H1 (cell line): ENCODE data around the gene HTRA1. TPM values are rescaled to one million over a fixed set of nuclear protein-coding genes. Genes with fewer than 3 reads are reported as not detected.

Experiments used
- CHD2 ChIP-seq: IDR thresholded peaks from 2 replicates; pipeline ENCODE4 v1.6.1; 2012; ENCODE audit warnings: low read length, improper control_type of control experiment
- CHD7 ChIP-seq: fragments of 300-600 bp; sonication (generic); IDR thresholded peaks from 2 replicates; pipeline ENCODE4 v1.7.1; 2012; ENCODE audit warnings: low read length, moderate library complexity, mild to moderate bottlenecking, inconsistent platforms; ENCODE audit not compliant: insufficient replicate concordance
- CTBP2 ChIP-seq: IDR thresholded peaks from 2 replicates; pipeline ENCODE4 v1.7.0; 2011; ENCODE audit warnings: borderline replicate concordance, mild to moderate bottlenecking, moderate library complexity, mixed read lengths, low read length; ENCODE audit not compliant: insufficient read depth, insufficient read length
- E2F6 ChIP-seq: IDR thresholded peaks from 2 replicates; pipeline ENCODE4 v1.6.1; 2012; ENCODE audit warnings: inconsistent platforms
- MAFK ChIP-seq: IDR thresholded peaks from 2 replicates; pipeline ENCODE4 v1.6.1; 2012; ENCODE audit warnings: low read depth, mild to moderate bottlenecking, improper control_type of control experiment, low read length
- PHF8 ChIP-seq: fragments of 200-600 bp; sonication (generic); conservative IDR thresholded peaks from 2 replicates; pipeline ENCODE4 v1.7.1; 2012; ENCODE audit warnings: low read depth, mild to moderate bottlenecking, inconsistent platforms, low read length, moderate library complexity
- SIN3A ChIP-seq, 2 experiments: IDR thresholded peaks in 1 of 2; conservative IDR thresholded peaks in 1 of 2; 2 replicates each; pipeline ENCODE4 v1.6.1; 2011 to 2012; ENCODE audit warnings: low read length in 2 of 2, improper control_type of control experiment in 1 of 2, low read depth in 1 of 2, mild to moderate bottlenecking in 1 of 2
- SP2 ChIP-seq: IDR thresholded peaks from 2 replicates; pipeline ENCODE4 v1.6.1; 2012; ENCODE audit warnings: mild to moderate bottlenecking, low read length, inconsistent platforms
- polyA plus RNA-seq, 7 experiments: library from polyadenylated mRNA; depleted of rRNA in 3 of 7; stranded (reverse) in 5 of 7; unstranded in 2 of 7; fragments of >200 nt in 5 of 7; fragments of 200-250 nt in 2 of 7; gene quantifications; 1 replicate in 5 of 7; 2 replicates in 1 of 7; 4 replicates in 1 of 7; pipeline versions ENCODE4 v1.2.1 to v1.2.3, GENCODE V29; 2011 to 2013; ENCODE audit warnings: missing spikeins in 2 of 7, mixed read lengths in 2 of 7
- total RNA-seq: library from RNA; stranded (reverse); fragmentation: NEBNext Ultra II Directional; extraction: Animal tissue kit (Norgen Biotek cat#: 25700); gene quantifications from 2 replicates; pipeline ENCODE4 v1.2.1, GENCODE V29; 2021

The HTRA1 gene
- total and polyA plus RNA-seq, 2 of the 8 experiments (the other 6 are each of a cell fraction or from before 2014, with no cell fraction given): 15.8 to 20.1 TPM

- TF ChIP-seq CHD7 (no peak), CHD2 (no peak), SP2 (no peak), E2F6 (no peak), PHF8 (no peak), MAFK (no peak), SIN3A (conservative IDR thresholded peaks at IDR 0.05 in 1 of 2, IDR thresholded peaks at IDR 0.05 in 1 of 2; ENCODE audit: low read depth in 1 of 2, low read length in 2 of 2) (0 out of 4 replicates have a peak, but pooled peaks of 1 of the 2 experiments have one; percentile 13), CTBP2 (no peak)
These were observed 578 bp downstream of the HTRA1 start (continued) for GRCh38 chr10:122461729-122462532.
